Tibial nerve (tissue), 4 donors: ENCODE measurements around the gene TTC39A.

ENCODE experiments used
- EP300 ChIP-seq, 2 donors: sonication (generic); formaldehyde crosslinking; IDR thresholded peaks; one replicate each; pipeline ENCODE4 v1.6.1; 2017; ENCODE audit warnings: antibody characterized with exemption in 2 of 2, mild to moderate bottlenecking in 1 of 2
- POLR2A ChIP-seq, 2 donors: fragments of 450-650 bp; IDR thresholded peaks; one replicate each; pipeline ENCODE4 v1.6.1; 2017; ENCODE audit warnings: antibody characterized with exemption in 2 of 2, mild to moderate bottlenecking in 2 of 2, moderate library complexity in 2 of 2
- TF ChIP-seq, protein P1 (sequence below), 5 experiments: fragments of 200-600 bp in 3 of 5; fragments of 450-650 bp in 2 of 5; sonication (generic) in 3 of 5; IDR thresholded peaks; one replicate each; pipeline ENCODE4 v1.5.1; 2016 to 2019; ENCODE audit warnings: antibody characterized with exemption in 5 of 5, mild to moderate bottlenecking in 3 of 5, moderate library complexity in 2 of 5

GRCh38 chr1:51302270-51302669, 28.1 kb downstream of the TTC39A start:
- TF ChIP-seq, protein P1, sequence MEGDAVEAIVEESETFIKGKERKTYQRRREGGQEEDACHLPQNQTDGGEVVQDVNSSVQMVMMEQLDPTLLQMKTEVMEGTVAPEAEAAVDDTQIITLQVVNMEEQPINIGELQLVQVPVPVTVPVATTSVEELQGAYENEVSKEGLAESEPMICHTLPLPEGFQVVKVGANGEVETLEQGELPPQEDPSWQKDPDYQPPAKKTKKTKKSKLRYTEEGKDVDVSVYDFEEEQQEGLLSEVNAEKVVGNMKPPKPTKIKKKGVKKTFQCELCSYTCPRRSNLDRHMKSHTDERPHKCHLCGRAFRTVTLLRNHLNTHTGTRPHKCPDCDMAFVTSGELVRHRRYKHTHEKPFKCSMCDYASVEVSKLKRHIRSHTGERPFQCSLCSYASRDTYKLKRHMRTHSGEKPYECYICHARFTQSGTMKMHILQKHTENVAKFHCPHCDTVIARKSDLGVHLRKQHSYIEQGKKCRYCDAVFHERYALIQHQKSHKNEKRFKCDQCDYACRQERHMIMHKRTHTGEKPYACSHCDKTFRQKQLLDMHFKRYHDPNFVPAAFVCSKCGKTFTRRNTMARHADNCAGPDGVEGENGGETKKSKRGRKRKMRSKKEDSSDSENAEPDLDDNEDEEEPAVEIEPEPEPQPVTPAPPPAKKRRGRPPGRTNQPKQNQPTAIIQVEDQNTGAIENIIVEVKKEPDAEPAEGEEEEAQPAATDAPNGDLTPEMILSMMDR (IDR thresholded peaks at IDR 0.05): no peak
- TF ChIP-seq EP300 (IDR thresholded peaks at IDR 0.05): no peak
- no peak for TF ChIP-seq POLR2A (IDR thresholded peaks at IDR 0.05)
